Stimulated activated naive B cell treated with anti-CD40 and anti-IgM and Interleukin-4, amounts not matched to agents 10 μg/mL and 1 μg/mL and 100 μg/mL, for 72 hours (primary cell): ENCODE data around the gene ASTN2.

Source experiments
- ATAC-seq, 2 donors: fragments of 150-1000 bp; cut with Tn5 transposase; replicated peaks; 2 replicates each; pipeline ENCODE4 v1.10.0; 2021; ENCODE audit warnings: moderate library complexity in 1 of 2
- DNase-seq: peaks from one replicate; pipeline ENCODE4 v3.0.0; 2021
- H3K27ac Mint-ChIP-seq: one replicate; pipeline ENCODE4 v1.8.0; 2022; ENCODE audit warnings: mild to moderate bottlenecking, mixed read lengths
- H3K27me3 Mint-ChIP-seq, 2 donors: one replicate each; pipeline ENCODE4 v1.8.0; 2022; ENCODE audit warnings: mixed read lengths in 2 of 2
- H3K36me3 Mint-ChIP-seq, 2 donors: one replicate each; pipeline ENCODE4 v1.8.0; 2022; ENCODE audit warnings: mixed read lengths in 2 of 2, mild to moderate bottlenecking in 1 of 2
- H3K4me1 Mint-ChIP-seq, 2 donors: one replicate each; pipeline ENCODE4 v1.8.0; 2022; ENCODE audit warnings: mixed read lengths in 2 of 2, mild to moderate bottlenecking in 1 of 2
- H3K4me3 Mint-ChIP-seq, 2 donors: one replicate each; pipeline ENCODE4 v1.8.0; 2022; ENCODE audit warnings: mild to moderate bottlenecking in 2 of 2, mixed read lengths in 2 of 2, moderate library complexity in 1 of 2
- H3K9me3 Mint-ChIP-seq, 2 donors: one replicate each; pipeline ENCODE4 v1.8.0; 2022; ENCODE audit warnings: mixed read lengths in 2 of 2, mild to moderate bottlenecking in 1 of 2

The ASTN2 gene

GRCh38 chr9:116658265-116658664 lies 756.6 kb downstream of the ASTN2 start:
- Mint-ChIP-seq H3K36me3 (no peaks in the 10 kb centered on the region), H3K4me1 (no peaks in the 10 kb centered on the region), H3K4me3 (no peak overlapping the region), H3K27ac (no peak overlapping the region), H3K9me3 (no peaks in the 10 kb centered on the region), H3K27me3 (peaks cover 0 to 8% of the 10 kb centered on the region in 2 donors)
- ATAC-seq (no peak), DNase-seq (no peak)

DNA sequence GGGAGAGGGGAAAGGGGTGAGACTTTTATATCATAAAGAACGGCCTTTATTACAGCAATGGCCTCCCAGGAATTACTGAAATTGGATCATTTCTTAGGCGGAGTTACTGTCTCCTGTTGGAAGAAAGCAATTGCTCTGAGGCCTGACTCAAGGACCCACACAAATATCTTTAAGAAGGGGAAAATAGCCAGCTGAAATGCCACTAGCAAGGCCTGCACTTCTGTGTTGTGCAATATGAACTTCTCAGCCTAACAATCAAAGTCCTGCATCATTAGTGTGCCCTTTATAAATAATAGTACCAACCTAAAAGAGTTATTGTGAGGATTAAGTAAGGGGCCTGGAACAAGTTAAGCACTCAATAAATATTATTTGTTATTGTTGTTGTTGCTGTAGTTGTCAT lies 757.9 kb downstream of the ASTN2 start:
- H3K4me1 Mint-ChIP-seq = no peaks in the 10 kb centered on the region
- H3K4me3 Mint-ChIP-seq = no peak overlapping the region
- H3K27me3 Mint-ChIP-seq = peaks cover 0 to 8% of the 10 kb centered on the region in 2 donors
- H3K36me3 Mint-ChIP-seq = no peaks in the 10 kb centered on the region
- DNase-seq (no peak), ATAC-seq (no peak)
- no peaks in the 10 kb centered on the region for H3K9me3 Mint-ChIP-seq
- H3K27ac Mint-ChIP-seq = no peak overlapping the region

- Mint-ChIP-seq H3K4me1 (no peaks in the 10 kb centered on the region), H3K4me3 (no peak overlapping the region), H3K27me3 (peaks cover 0 to 8% of the 10 kb centered on the region in 2 donors), H3K36me3 (no peaks in the 10 kb centered on the region), H3K27ac (no peak overlapping the region), H3K9me3 (no peaks in the 10 kb centered on the region)
- ATAC-seq (no peak), DNase-seq (no peak)
These were observed 758.3 kb downstream of the ASTN2 start for GRCh38 chr9:116656501-116656971.

DNA sequence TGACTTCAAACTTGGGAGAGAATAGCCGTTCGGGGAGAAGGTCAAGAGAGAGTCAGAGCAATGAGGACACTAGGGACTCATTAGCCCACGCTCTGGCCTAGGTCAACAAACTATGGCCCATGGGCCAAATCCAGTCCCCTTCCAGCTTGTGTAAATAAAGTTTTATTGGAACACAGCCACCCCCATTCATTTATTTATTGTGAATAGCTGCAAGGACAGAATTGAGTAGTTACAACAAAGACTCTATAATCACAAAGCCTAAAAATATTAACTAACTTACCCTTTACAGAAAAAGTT lies 760.9 kb downstream of the ASTN2 start:
- Mint-ChIP-seq H3K27ac (no peak overlapping the region), H3K4me3 (no peak overlapping the region), H3K27me3 (no peaks in the 10 kb centered on the region), H3K36me3 (peaks cover 0 to 6% of the 10 kb centered on the region in 2 donors), H3K9me3 (no peaks in the 10 kb centered on the region), H3K4me1 (no peaks in the 10 kb centered on the region)
- ATAC-seq (no peak), DNase-seq (no peak)

GRCh38 chr9:116653348-116654058 lies 761.4 kb downstream of the ASTN2 start:
- H3K9me3 Mint-ChIP-seq = no peaks in the 10 kb centered on the region
- no peak overlapping the region for H3K27ac Mint-ChIP-seq
- ATAC-seq (no peak), DNase-seq (no peak)
- no peak overlapping the region for H3K4me3 Mint-ChIP-seq
- no peaks in the 10 kb centered on the region for H3K27me3 Mint-ChIP-seq
- peaks cover 0 to 6% of the 10 kb centered on the region in 2 donors for H3K36me3 Mint-ChIP-seq
- no peaks in the 10 kb centered on the region for H3K4me1 Mint-ChIP-seq

GRCh38 chr9:116647515-116647809 lies 767.4 kb downstream of the ASTN2 start:
- Mint-ChIP-seq H3K27ac (no peak overlapping the region), H3K9me3 (no peaks in the 10 kb centered on the region), H3K27me3 (no peaks in the 10 kb centered on the region), H3K4me3 (no peak overlapping the region), H3K4me1 (no peaks in the 10 kb centered on the region), H3K36me3 (peaks cover 1 to 6% of the 10 kb centered on the region in 2 donors)
- no peak for ATAC-seq
- no peak for DNase-seq

GRCh38 chr9:116646661-116647514 lies 768.0 kb downstream of the ASTN2 start:
- H3K36me3 Mint-ChIP-seq = peaks cover 1 to 6% of the 10 kb centered on the region in 2 donors
- H3K4me3 Mint-ChIP-seq = no peak overlapping the region
- H3K4me1 Mint-ChIP-seq = no peaks in the 10 kb centered on the region
- no peak overlapping the region for H3K27ac Mint-ChIP-seq
- DNase-seq (no peak), ATAC-seq (peak; percentile 69)
- H3K9me3 Mint-ChIP-seq = no peaks in the 10 kb centered on the region
- no peaks in the 10 kb centered on the region for H3K27me3 Mint-ChIP-seq

GRCh38 chr9:116644091-116644688 lies 770.7 kb downstream of the ASTN2 start:
- Mint-ChIP-seq H3K27ac (no peak overlapping the region), H3K9me3 (no peaks in the 10 kb centered on the region), H3K27me3 (no peaks in the 10 kb centered on the region), H3K4me3 (no peak overlapping the region), H3K36me3 (peaks cover 0 to 1% of the 10 kb centered on the region in 2 donors), H3K4me1 (no peaks in the 10 kb centered on the region)
- DNase-seq (no peak), ATAC-seq (no peak)

GRCh38 chr9:116643691-116644090 lies 771.2 kb downstream of the ASTN2 start:
- Mint-ChIP-seq H3K4me1 (no peaks in the 10 kb centered on the region), H3K4me3 (no peak overlapping the region), H3K27ac (no peak overlapping the region), H3K36me3 (peaks cover 0 to 1% of the 10 kb centered on the region in 2 donors), H3K27me3 (no peaks in the 10 kb centered on the region), H3K9me3 (no peaks in the 10 kb centered on the region)
- DNase-seq = no peak
- no peak for ATAC-seq

DNA sequence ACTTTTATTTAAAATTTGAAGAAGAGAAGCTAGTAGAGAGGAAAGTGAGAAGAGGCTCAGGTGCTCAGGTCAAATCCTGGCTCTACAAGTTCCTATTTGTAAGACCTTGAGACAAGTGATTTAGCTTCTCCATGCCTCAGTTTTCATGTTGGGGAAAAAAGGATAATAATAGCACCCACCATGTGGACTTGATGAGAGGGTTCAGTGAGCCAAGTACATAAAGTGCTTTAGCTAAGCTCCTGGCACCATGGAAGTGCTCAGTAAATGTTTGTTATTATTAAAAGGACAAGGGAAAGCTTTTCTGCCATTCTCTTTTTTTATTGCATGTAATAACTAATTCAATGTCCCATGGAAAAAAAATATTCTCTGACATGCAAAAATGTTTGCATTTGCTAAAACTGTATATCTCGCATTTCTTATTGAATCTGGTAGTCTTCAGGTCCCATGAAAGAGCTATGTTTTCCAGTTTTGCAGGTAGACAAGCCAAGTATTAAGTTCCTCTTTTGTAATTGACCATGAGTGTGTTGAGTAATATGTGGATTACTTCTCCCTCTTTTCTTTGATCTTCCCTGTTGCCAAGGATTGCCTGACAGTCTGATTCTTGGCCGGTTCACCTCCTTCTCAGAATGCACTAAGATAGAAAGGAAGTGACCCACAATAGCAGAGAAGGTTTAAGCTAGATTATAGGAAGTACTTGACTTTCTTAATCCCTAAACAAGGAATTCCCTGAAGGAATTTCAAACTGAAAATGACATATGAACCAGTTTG lies 773.4 kb downstream of the ASTN2 start:
- ATAC-seq (no peak), DNase-seq (no peak)
- H3K27me3 Mint-ChIP-seq = no peaks in the 10 kb centered on the region
- H3K4me1 Mint-ChIP-seq = no peaks in the 10 kb centered on the region
- H3K9me3 Mint-ChIP-seq = no peaks in the 10 kb centered on the region
- H3K4me3 Mint-ChIP-seq = no peak overlapping the region
- no peak overlapping the region for H3K27ac Mint-ChIP-seq
- H3K36me3 Mint-ChIP-seq = peaks cover 0 to 1% of the 10 kb centered on the region in 2 donors

DNA sequence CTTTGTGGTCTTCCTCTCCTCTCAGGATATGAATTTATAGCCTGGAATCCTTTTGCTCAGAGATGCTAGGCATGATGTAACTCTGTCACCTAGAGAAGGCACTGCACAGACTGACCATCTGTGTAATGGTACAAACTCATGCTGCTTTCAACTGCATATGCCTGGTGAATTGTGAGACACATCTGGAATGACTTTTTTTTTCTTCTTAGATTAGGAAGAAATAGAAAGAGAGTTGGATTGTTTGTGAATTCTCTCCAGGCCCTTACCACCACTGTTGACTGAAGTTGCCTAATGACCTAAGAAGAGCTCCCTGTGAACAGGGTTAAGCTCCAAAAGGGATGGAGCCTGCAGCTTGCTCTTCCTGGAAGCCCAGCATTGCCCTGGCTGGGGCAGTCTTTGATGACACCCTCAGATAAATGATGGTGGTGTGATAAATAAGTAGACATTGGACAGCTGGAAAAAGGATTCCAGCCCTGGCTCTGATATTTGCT lies 775.6 kb downstream of the ASTN2 start:
- no peaks in the 10 kb centered on the region for H3K9me3 Mint-ChIP-seq
- no peak for DNase-seq
- no peaks in the 10 kb centered on the region for H3K36me3 Mint-ChIP-seq
- no peaks in the 10 kb centered on the region for H3K27me3 Mint-ChIP-seq
- no peaks in the 10 kb centered on the region for H3K4me1 Mint-ChIP-seq
- no peak overlapping the region for H3K4me3 Mint-ChIP-seq
- H3K27ac Mint-ChIP-seq = no peak overlapping the region
- no peak for ATAC-seq

DNA sequence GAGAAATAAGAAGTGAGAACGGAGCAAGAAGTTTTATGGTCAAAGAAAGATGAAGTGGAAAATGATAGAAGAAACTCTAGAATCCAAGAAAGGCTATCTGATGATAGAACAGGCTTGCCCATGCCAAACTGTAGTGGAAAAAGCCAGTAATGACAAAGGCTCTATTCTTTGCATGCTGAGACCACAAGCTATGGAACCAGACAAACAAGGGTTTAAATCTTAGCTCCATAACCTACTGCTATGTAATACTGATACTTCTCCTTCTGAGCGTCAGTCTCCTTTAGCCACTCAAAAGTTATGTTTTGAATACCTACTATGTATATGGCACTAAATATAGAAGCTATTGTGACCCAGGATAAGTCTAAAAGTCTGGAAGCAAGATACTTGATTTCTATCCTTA lies 778.9 kb downstream of the ASTN2 start:
- Mint-ChIP-seq H3K27me3 (no peaks in the 10 kb centered on the region), H3K36me3 (no peaks in the 10 kb centered on the region), H3K9me3 (no peaks in the 10 kb centered on the region), H3K27ac (no peak overlapping the region), H3K4me1 (no peaks in the 10 kb centered on the region), H3K4me3 (no peak overlapping the region)
- ATAC-seq (peak in 1 of 2 donors; percentile 50), DNase-seq (no peak)

DNA sequence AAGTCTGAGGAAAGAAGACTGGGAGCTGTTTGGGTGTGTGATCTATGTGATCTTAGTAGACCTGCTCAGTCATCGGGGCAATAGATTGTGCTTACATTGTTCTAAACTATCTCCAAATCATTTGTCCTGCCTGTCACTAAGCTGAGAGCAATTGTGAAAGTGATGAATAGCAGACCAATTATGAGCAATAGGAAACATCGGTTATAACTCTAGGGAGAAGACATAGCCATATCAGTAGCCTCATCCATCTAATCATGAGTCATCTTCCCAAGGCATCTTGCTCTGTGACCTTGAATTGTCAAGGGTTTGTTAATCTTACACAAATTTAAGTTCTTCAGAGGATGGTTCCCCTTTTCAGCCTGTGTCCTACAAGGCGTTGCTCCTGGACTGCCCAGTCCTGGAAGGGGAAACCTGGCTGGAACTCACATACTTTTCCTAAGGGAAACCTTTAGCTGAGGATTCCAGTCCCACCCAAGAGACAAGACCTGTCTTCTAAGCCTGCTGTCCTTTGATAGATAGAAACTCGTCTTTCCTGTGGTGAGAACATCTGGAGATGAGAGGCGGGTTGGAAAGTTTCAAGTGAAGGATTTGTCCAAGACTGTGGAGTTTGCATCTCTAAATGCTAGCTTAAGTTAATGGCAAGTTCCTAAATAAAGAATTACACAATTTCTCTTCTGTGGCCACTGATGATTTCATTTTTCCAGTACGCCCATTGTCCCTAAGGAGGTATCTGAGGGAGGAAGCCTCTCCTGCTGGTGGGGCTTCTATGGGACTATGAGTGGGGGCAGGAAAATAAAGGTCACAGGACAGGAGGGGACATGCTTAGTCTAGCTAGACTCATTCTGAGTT lies 781.6 kb downstream of the ASTN2 start:
- ATAC-seq (peak in 1 of 2 donors; percentile 36), DNase-seq (no peak)
- no peak overlapping the region for H3K27ac Mint-ChIP-seq
- no peaks in the 10 kb centered on the region for H3K4me1 Mint-ChIP-seq
- H3K4me3 Mint-ChIP-seq = no peak overlapping the region
- no peaks in the 10 kb centered on the region for H3K9me3 Mint-ChIP-seq
- no peaks in the 10 kb centered on the region for H3K36me3 Mint-ChIP-seq
- H3K27me3 Mint-ChIP-seq = no peaks in the 10 kb centered on the region
